IMR-90 (cell line): ENCODE results near the gene E2F8. TPM values are rescaled to one million over a fixed set of nuclear protein-coding genes. Genes with fewer than 3 reads are reported as not detected.

Source experiments
- ATAC-seq: fragments of 200-7000 bp; cut with Tn5 transposase; 2 replicates; pipeline ENCODE4 v1.9.1; 2020; ENCODE audit warnings: low read depth, mild to moderate bottlenecking, moderate library complexity
- BruUV-seq: library from RNA; stranded (reverse); fragments of 400-500 nt; replicated peaks from 2 replicates; lab custom pipeline; 2021; lab: Mats Ljungman, UMichigan
- CTCF ChIA-PET: fragments of 300-600 bp; formaldehyde crosslinking; extraction: SDS; loops from one replicate; lab custom pipeline; 2021; ENCODE audit warnings: antibody characterized with exemption; lab: Yijun Ruan, JAX
- POLR2A ChIA-PET: fragments of 300-600 bp; sonication (Branson Sonifier 250); formaldehyde crosslinking; loops from one replicate; lab custom pipeline; 2022; ENCODE audit warnings: antibody characterized with exemption; ENCODE audit not compliant: unreplicated experiment; lab: Charles Lee
- DNase-seq: peaks from one replicate; pipeline ENCODE4 v3.0.0; 2013
- H2AFZ ChIP-seq: replicated peaks from 2 replicates; pipeline ENCODE3; 2013; ENCODE audit warnings: low read length, mild to moderate bottlenecking; ENCODE audit not compliant: poor library complexity
- H2AK5ac ChIP-seq: 2 replicates; pipeline ENCODE4 v1.6.1; 2013; ENCODE audit warnings: low read depth, low read length, inconsistent platforms
- H2AK9ac ChIP-seq: replicated peaks from 2 replicates; pipeline ENCODE3; 2013; ENCODE audit warnings: mild to moderate bottlenecking, low read depth, low read length, moderate library complexity; ENCODE audit not compliant: poor library complexity
- H2BK120ac ChIP-seq: 2 replicates; pipeline ENCODE4 v1.6.1; 2013; ENCODE audit warnings: low read depth, low read length, inconsistent platforms
- H2BK15ac ChIP-seq: 3 replicates; pipeline ENCODE4 v1.6.1; 2013; ENCODE audit warnings: low read depth, low read length, inconsistent platforms
- H2BK20ac ChIP-seq: 2 replicates; pipeline ENCODE4 v1.6.1; 2013; ENCODE audit warnings: low read depth, mild to moderate bottlenecking, inconsistent platforms, low read length, moderate library complexity
- H2BK5ac ChIP-seq: 2 replicates; pipeline ENCODE4 v1.6.1; 2013; ENCODE audit warnings: mild to moderate bottlenecking, low read depth, low read length, inconsistent platforms; ENCODE audit not compliant: poor library complexity, severe bottlenecking
- H3K14ac ChIP-seq: replicated peaks from 2 replicates; pipeline ENCODE4 v1.6.1; 2013; ENCODE audit warnings: low read depth, low read length, inconsistent platforms
- H3K18ac ChIP-seq: 2 replicates; pipeline ENCODE4 v1.6.1; 2013; ENCODE audit warnings: low read depth, low read length, control low read depth
- H3K23ac ChIP-seq: 2 replicates; pipeline ENCODE4 v1.6.1; 2013; ENCODE audit warnings: low read depth, low read length, inconsistent platforms
- H3K27ac ChIP-seq: 2 replicates; pipeline ENCODE4 v1.5.1; 2013; ENCODE audit warnings: mild to moderate bottlenecking, control low read depth, low read length; ENCODE audit not compliant: insufficient read depth
- H3K27me3 ChIP-seq: 2 replicates; pipeline ENCODE4 v1.6.1; 2013; ENCODE audit warnings: low read length; ENCODE audit not compliant: control insufficient read depth, insufficient read depth
- H3K36me3 ChIP-seq: 2 replicates; pipeline ENCODE4 v1.6.1; 2013; ENCODE audit warnings: low read length, mixed read lengths; ENCODE audit not compliant: control insufficient read depth, insufficient read depth
- H3K4ac ChIP-seq: 2 replicates; pipeline ENCODE4 v1.6.1; 2013; ENCODE audit warnings: low read depth, low read length, inconsistent platforms
- H3K4me1 ChIP-seq: 2 replicates; pipeline ENCODE4 v1.6.1; 2013; ENCODE audit warnings: low read length, mixed read lengths; ENCODE audit not compliant: control insufficient read depth, insufficient read depth
- H3K4me2 ChIP-seq: 2 replicates; pipeline ENCODE4 v1.6.1; 2013; ENCODE audit warnings: low read depth, mild to moderate bottlenecking, control low read depth, low read length, moderate library complexity
- H3K4me3 ChIP-seq: 2 replicates; pipeline ENCODE4 v1.5.1; 2013; ENCODE audit warnings: low read depth, mild to moderate bottlenecking, control low read depth, low read length, moderate library complexity; ENCODE audit not compliant: insufficient read depth
- H3K56ac ChIP-seq: 2 replicates; pipeline ENCODE4 v1.6.1; 2013; ENCODE audit warnings: low read length, inconsistent platforms; ENCODE audit not compliant: insufficient read depth; ENCODE audit errors: extremely low read depth
- H3K79me1 ChIP-seq, 2 experiments: 2 replicates each; pipeline ENCODE4 v1.6.1; 2013; ENCODE audit warnings: low read length in 2 of 2, inconsistent platforms in 1 of 2, low read depth in 1 of 2
- H3K9ac ChIP-seq: 2 replicates; pipeline ENCODE4 v1.6.1; 2013; ENCODE audit warnings: low read depth, low read length, control low read depth
- H3K9me1 ChIP-seq: 2 replicates; pipeline ENCODE4 v1.6.1; 2013; ENCODE audit warnings: low read length, inconsistent platforms; ENCODE audit not compliant: insufficient read depth
- H3K9me3 ChIP-seq: 2 replicates; pipeline ENCODE4 v1.6.1; 2013; ENCODE audit warnings: low read length; ENCODE audit not compliant: control insufficient read depth, insufficient read depth
- H4K20me1 ChIP-seq: 2 replicates; pipeline ENCODE4 v1.6.1; 2013; ENCODE audit warnings: low read length, inconsistent platforms; ENCODE audit not compliant: insufficient read depth
- H4K5ac ChIP-seq: 2 replicates; pipeline ENCODE4 v1.6.1; 2013; ENCODE audit warnings: mild to moderate bottlenecking, low read depth, low read length, control low read depth
- H4K8ac ChIP-seq, 2 experiments: 2 replicates each; pipeline ENCODE4 v1.6.1; 2013; ENCODE audit warnings: low read depth in 2 of 2, low read length in 2 of 2, control low read depth in 1 of 2, inconsistent platforms in 1 of 2
- H4K91ac ChIP-seq: 2 replicates; pipeline ENCODE4 v1.6.1; 2013; ENCODE audit warnings: low read depth, low read length, inconsistent platforms; ENCODE audit not compliant: insufficient read depth
- BHLHE40 ChIP-seq: fragments of 150-350 bp; IDR thresholded peaks from 2 replicates; pipeline ENCODE4 v1.6.1; 2016; ENCODE audit warnings: mild to moderate bottlenecking, low read depth, low read length
- CEBPB ChIP-seq: IDR thresholded peaks from 2 replicates; pipeline ENCODE4 v1.6.1; 2012; ENCODE audit warnings: low read depth, low read length, improper control_type of control experiment
- CHD1 ChIP-seq: IDR thresholded peaks from 2 replicates; pipeline ENCODE4 v1.6.1; 2012; ENCODE audit warnings: low read depth, low read length, improper control_type of control experiment
- ELK1 ChIP-seq: fragments of 150-350 bp; IDR thresholded peaks from 2 replicates; pipeline ENCODE4 v1.6.1; 2016; ENCODE audit warnings: low read depth, mild to moderate bottlenecking, low read length, moderate library complexity, borderline replicate concordance
- FOS ChIP-seq: fragments of 150-350 bp; IDR thresholded peaks from 2 replicates; pipeline ENCODE4 v1.6.1; 2016; ENCODE audit warnings: low read depth, low read length
- MAFK ChIP-seq: IDR thresholded peaks from 2 replicates; pipeline ENCODE4 v1.6.1; 2012; ENCODE audit warnings: low read depth, low read length, improper control_type of control experiment
- MAZ ChIP-seq: IDR thresholded peaks from 2 replicates; pipeline ENCODE4 v1.6.1; 2012; ENCODE audit warnings: low read depth, mild to moderate bottlenecking, low read length, improper control_type of control experiment, moderate library complexity, borderline replicate concordance
- MXI1 ChIP-seq: IDR thresholded peaks from 2 replicates; pipeline ENCODE4 v1.6.1; 2012; ENCODE audit warnings: low read depth, mild to moderate bottlenecking, low read length, moderate library complexity, borderline replicate concordance
- NFE2L2 ChIP-seq: fragments of 150-350 bp; IDR thresholded peaks from 2 replicates; pipeline ENCODE4 v1.6.1; 2016; ENCODE audit warnings: low read depth, mild to moderate bottlenecking, low read length
- POLR2A ChIP-seq: IDR thresholded peaks from 2 replicates; pipeline ENCODE4 v1.6.1; 2012; ENCODE audit warnings: mild to moderate bottlenecking, low read depth, low read length
- RAD21 ChIP-seq: IDR thresholded peaks from 2 replicates; pipeline ENCODE4 v1.6.1; 2012; ENCODE audit warnings: low read length, improper control_type of control experiment
- RCOR1 ChIP-seq: IDR thresholded peaks from 2 replicates; pipeline ENCODE4 v1.6.1; 2012; ENCODE audit warnings: mild to moderate bottlenecking, low read length, improper control_type of control experiment; ENCODE audit not compliant: insufficient replicate concordance
- RFX5 ChIP-seq: IDR thresholded peaks from 2 replicates; pipeline ENCODE4 v1.8.0; 2012; ENCODE audit warnings: low read depth, mild to moderate bottlenecking, low read length, moderate library complexity
- SMC3 ChIP-seq: fragments of 150-350 bp; IDR thresholded peaks from 2 replicates; pipeline ENCODE4 v1.6.1; 2016; ENCODE audit warnings: low read depth, mild to moderate bottlenecking, antibody characterized with exemption, low read length, moderate library complexity
- WGBS, 2 experiments: methylation state at CpG; one replicate each; pipeline versions ENCODE4 v1.1.5 to v1.1.7; 2013; ENCODE audit warnings: missing lambda C conversion rate in 2 of 2; ENCODE audit not compliant: insufficient read length in 1 of 2; ENCODE audit errors: extremely low coverage in 2 of 2; 5-methylcytosine and 5-hydroxymethylcytosine counted together
- dilution Hi-C: fragments of 300-500 bp; cut with HindIII; formaldehyde crosslinking; loops from one replicate; pipeline ENCODE4 v1.14.3; 2018; ENCODE audit warnings: low sequenced_read_pairs; ENCODE audit not compliant: unreplicated experiment
- in situ Hi-C: fragments of 300-500 bp; cut with MboI; formaldehyde crosslinking; loops from 3 replicates; pipeline ENCODE4 v1.14.3; 2019; ENCODE audit warnings: low sequenced_read_pairs, inconsistent platforms, mixed read lengths
- intact Hi-C: fragments of 100-400 bp; cut with micrococcal nuclease; formaldehyde crosslinking; loops from 2 replicates; pipeline ENCODE4 v1.10.0; 2022
- polyA plus RNA-seq, 3 experiments: library from polyadenylated mRNA; depleted of rRNA; stranded (reverse); fragments of >200 nt; gene quantifications; 2 replicates each; pipeline ENCODE4 v1.2.3, GENCODE V29; 2012; ENCODE audit warnings: low replicate concordance in 1 of 3
- total RNA-seq: library from RNA; depleted of rRNA; stranded (reverse); fragments of >200 nt; gene quantifications from 2 replicates; pipeline ENCODE4 v1.2.3, GENCODE V29; 2012
- TF ChIP-seq, protein P1 (sequence below): fragments of 150-350 bp; IDR thresholded peaks from 2 replicates; pipeline ENCODE4 v1.6.1; 2017; ENCODE audit warnings: mild to moderate bottlenecking, antibody characterized with exemption, low read length, low read depth

E2F8 gene
- total and polyA plus RNA-seq, 2 of the 4 experiments (the other 2 are of a cell fraction): 1.1 to 2.3 TPM

DNA sequence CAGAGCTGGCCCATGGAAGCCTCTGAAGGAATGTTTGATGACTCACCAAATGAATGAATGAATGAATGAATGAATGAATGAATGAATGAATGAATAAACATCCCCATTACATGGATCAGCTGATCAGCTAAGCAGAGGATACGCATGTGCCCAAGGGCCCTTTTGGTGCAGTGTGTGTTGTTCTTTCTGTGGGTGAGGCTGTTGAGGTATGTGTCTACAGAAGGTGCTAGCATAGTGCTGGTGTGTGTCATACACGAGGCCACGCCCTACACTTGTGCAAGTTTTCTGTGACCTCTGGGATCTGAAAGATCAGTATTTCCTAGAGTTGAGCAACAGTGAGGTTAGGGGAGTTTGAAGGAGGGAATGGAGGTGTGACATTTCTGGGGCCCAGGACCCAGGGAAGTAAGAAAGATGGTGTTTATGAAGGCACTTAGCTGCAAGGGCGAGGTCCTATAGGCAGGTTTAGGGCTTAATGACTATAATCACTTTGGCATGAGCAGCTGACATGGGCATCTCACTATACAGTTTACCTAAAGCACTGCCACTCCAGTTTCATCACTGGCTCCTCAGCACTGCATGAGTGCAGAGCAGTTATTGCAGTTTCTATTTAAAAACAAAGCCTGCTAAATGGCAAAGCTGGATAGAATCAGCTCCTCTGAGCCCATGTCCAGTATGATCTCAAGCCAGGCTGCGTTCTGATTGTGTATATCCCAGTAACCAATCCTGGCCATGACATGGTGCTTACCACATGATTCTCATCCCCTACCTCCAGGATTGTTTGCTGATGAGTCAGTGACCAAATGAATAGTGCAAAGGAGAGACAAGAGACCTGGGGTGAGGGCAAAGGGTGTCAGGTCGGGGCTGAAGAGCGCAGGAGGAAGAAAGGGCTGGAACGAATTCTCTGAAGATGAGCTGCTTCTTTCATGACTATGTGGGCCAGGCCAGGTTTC lies 36.4 kb upstream of the E2F8 start:
- no TSS peak for BruUV-seq
- no peaks in the 10 kb centered on the region for H4K20me1 ChIP-seq
- intact Hi-C loops: no loop called here
- no peaks in the 10 kb centered on the region for H3K9me1 ChIP-seq
- CTCF ChIA-PET: interaction anchor here (0.5 to 1.4 kb wide), 3 partner anchors 11 to 834 kb away, joined by 3 to 6 read pairs (median 4); no protein-coding TSS in a partner anchor
- H3K27me3 ChIP-seq: peaks cover 10% of the 10 kb centered on the region
- no peak overlapping the region for H3K4ac ChIP-seq
- no peak overlapping the region for H3K4me3 ChIP-seq
- H3K36me3 ChIP-seq: no peaks in the 10 kb centered on the region
- ATAC-seq: peak; percentile 29
- no peaks in the 10 kb centered on the region for H3K4me1 ChIP-seq
- no peak overlapping the region for H2BK20ac ChIP-seq
- in situ Hi-C loops: no loop called here
- no peak overlapping the region for H2BK15ac ChIP-seq
- dilution Hi-C loops: no loop called here
- H3K79me1 ChIP-seq: no peaks in the 10 kb centered on the region
- H4K5ac ChIP-seq: no peak overlapping the region
- H4K91ac ChIP-seq: no peak overlapping the region
- H3K14ac ChIP-seq: no peak overlapping the region
- no peaks in the 10 kb centered on the region for H3K9me3 ChIP-seq
- no peak overlapping the region for H3K23ac ChIP-seq
- H2AFZ ChIP-seq: no peak overlapping the region
- DNase-seq: no peak
- H3K4me2 ChIP-seq: no peak overlapping the region
- no peak overlapping the region for H3K18ac ChIP-seq
- no peak overlapping the region for H3K9ac ChIP-seq
- H3K56ac ChIP-seq: no peak overlapping the region
- no peak overlapping the region for H2AK5ac ChIP-seq
- POLR2A ChIA-PET: no interaction called here
- H2BK120ac ChIP-seq: no peak overlapping the region
- no peak overlapping the region for H2AK9ac ChIP-seq
- no peak overlapping the region for H3K27ac ChIP-seq
- no CpG with 5 or more reads among the region's 8 CpGs for WGBS, 2 experiments
- H4K8ac ChIP-seq: no peak overlapping the region
- no peak overlapping the region for H2BK5ac ChIP-seq
- TF ChIP-seq POLR2A (no peak), RCOR1 (no peak), CHD1 (no peak), FOS (no peak), MXI1 (no peak), RFX5 (no peak), RAD21 (no peak), MAZ (no peak), CEBPB (no peak), BHLHE40 (no peak), SMC3 (no peak), ELK1 (no peak), MAFK (no peak), NFE2L2 (no peak)
- TF ChIP-seq, protein P1, sequence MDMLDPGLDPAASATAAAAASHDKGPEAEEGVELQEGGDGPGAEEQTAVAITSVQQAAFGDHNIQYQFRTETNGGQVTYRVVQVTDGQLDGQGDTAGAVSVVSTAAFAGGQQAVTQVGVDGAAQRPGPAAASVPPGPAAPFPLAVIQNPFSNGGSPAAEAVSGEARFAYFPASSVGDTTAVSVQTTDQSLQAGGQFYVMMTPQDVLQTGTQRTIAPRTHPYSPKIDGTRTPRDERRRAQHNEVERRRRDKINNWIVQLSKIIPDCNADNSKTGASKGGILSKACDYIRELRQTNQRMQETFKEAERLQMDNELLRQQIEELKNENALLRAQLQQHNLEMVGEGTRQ: no peak
